H1 (cell line): Measurements from ENCODE around the gene KLHL3. TPM values are rescaled to one million over a fixed set of nuclear protein-coding genes. Genes with fewer than 3 reads are reported as not detected.

ENCODE experiments used
- CTCF ChIA-PET: fragments of 300-600 bp; sonication (Branson Sonifier 250); formaldehyde crosslinking; loops from one replicate; lab custom pipeline; 2021; ENCODE audit not compliant: partially characterized antibody; lab: Charles Lee
- POLR2A ChIA-PET: fragments of 300-600 bp; sonication (Branson Sonifier 250); formaldehyde crosslinking; loops from one replicate; lab custom pipeline; 2021; ENCODE audit warnings: inconsistent platforms; ENCODE audit not compliant: partially characterized antibody; lab: Charles Lee
- DNase-seq, 2 experiments: peaks; one replicate each; pipeline versions ENCODE4 v3.0.0 to v3.0.0-alpha.2; 2010 to 2022; ENCODE audit warnings: low spot score in 2 of 2, low read depth in 1 of 2, mixed read lengths in 1 of 2
- FAIRE-seq: peaks from 2 replicates; lab custom pipeline; 2011; peaks lifted over from hg19 to GRCh38; lab: Jason Lieb, UNC
- H2AFZ ChIP-seq: 2 replicates; pipeline ENCODE4 v1.8.1; 2012; ENCODE audit warnings: low read length, inconsistent platforms
- H2AK5ac ChIP-seq: 2 replicates; pipeline ENCODE4 v1.6.1; 2013; ENCODE audit warnings: low read depth, low read length
- H2BK120ac ChIP-seq: replicated peaks from 2 replicates; pipeline ENCODE3; 2013; ENCODE audit warnings: low read depth, low read length, inconsistent platforms
- H2BK12ac ChIP-seq: 2 replicates; pipeline ENCODE4 v1.6.1; 2013; ENCODE audit warnings: low read depth, low read length
- H2BK15ac ChIP-seq: 2 replicates; pipeline ENCODE4 v1.6.1; 2013; ENCODE audit warnings: low read length
- H2BK20ac ChIP-seq: 2 replicates; pipeline ENCODE4 v1.6.1; 2013; ENCODE audit warnings: low read length
- H2BK5ac ChIP-seq: 2 replicates; pipeline ENCODE4 v1.6.1; 2013; ENCODE audit warnings: low read depth, low read length
- H3K14ac ChIP-seq: 2 replicates; pipeline ENCODE4 v1.6.1; 2013; ENCODE audit warnings: inconsistent platforms; ENCODE audit not compliant: insufficient read length
- H3K18ac ChIP-seq: 2 replicates; pipeline ENCODE4 v1.6.1; 2013; ENCODE audit warnings: low read length; ENCODE audit errors: extremely low read depth
- H3K23ac ChIP-seq: 2 replicates; pipeline ENCODE4 v1.6.1; 2013; ENCODE audit warnings: inconsistent platforms; ENCODE audit not compliant: insufficient read length
- H3K23me2 ChIP-seq: 2 replicates; pipeline ENCODE4 v1.6.1; 2013; ENCODE audit warnings: low read depth, low read length
- H3K27ac ChIP-seq: 2 replicates; pipeline ENCODE4 v1.6.1; 2011; ENCODE audit warnings: low read depth, low read length, inconsistent platforms
- H3K27me3 ChIP-seq, 4 experiments: replicated peaks in 1 of 4; 1 replicate in 1 of 4; 2 replicates in 3 of 4; pipeline versions ENCODE4 v1.6.1 to v1.8.1; 2011 to 2013; ENCODE audit warnings: low read length in 3 of 4, mild to moderate bottlenecking in 3 of 4, inconsistent platforms in 2 of 4, mixed read lengths in 2 of 4, moderate library complexity in 1 of 4; ENCODE audit not compliant: control insufficient read depth in 3 of 4, insufficient read depth in 3 of 4; ENCODE audit errors: extremely low read depth in 1 of 4
- H3K36me3 ChIP-seq, 4 experiments: 2 replicates each; pipeline versions ENCODE4 v1.6.1 to v1.8.1; 2011 to 2013; ENCODE audit warnings: mild to moderate bottlenecking in 4 of 4, low read length in 3 of 4, moderate library complexity in 2 of 4, control low read depth in 1 of 4, inconsistent platforms in 1 of 4; ENCODE audit not compliant: insufficient read depth in 4 of 4, control insufficient read depth in 2 of 4
- H3K4ac ChIP-seq: replicated peaks from 2 replicates; pipeline ENCODE3; 2013; ENCODE audit warnings: low read length, low read depth, mixed read lengths, inconsistent platforms; ENCODE audit not compliant: insufficient read length
- H3K4me1 ChIP-seq, 4 experiments: replicated peaks in 1 of 4; 1 replicate in 1 of 4; 2 replicates in 3 of 4; pipeline versions ENCODE4 v1.6.1 to v1.8.1; 2011 to 2013; ENCODE audit warnings: low read length in 3 of 4, inconsistent platforms in 2 of 4, mixed read lengths in 1 of 4; ENCODE audit not compliant: insufficient read depth in 4 of 4, control insufficient read depth in 3 of 4
- H3K4me2 ChIP-seq, 2 experiments: 2 replicates each; pipeline versions ENCODE4 v1.6.1 to v1.8.1; 2011 to 2013; ENCODE audit warnings: low read depth in 2 of 2, low read length in 2 of 2, control low read depth in 1 of 2, inconsistent platforms in 1 of 2, mild to moderate bottlenecking in 1 of 2; ENCODE audit not compliant: insufficient read depth in 1 of 2
- H3K4me3 ChIP-seq, 4 experiments: fragments of 200-600, 300-600 bp in 1 of 4; sonication (generic), shearing (Covaris generic), sonication (Bioruptor Twin) in 1 of 4; 2 replicates each; pipeline versions ENCODE4 v1.5.1 to v1.8.1; 2011 to 2016; ENCODE audit warnings: low read length in 4 of 4, low read depth in 3 of 4, control low read depth in 2 of 4, inconsistent platforms in 2 of 4, mild to moderate bottlenecking in 2 of 4, mixed read lengths in 1 of 4, moderate library complexity in 1 of 4; ENCODE audit not compliant: insufficient read depth in 2 of 4; ENCODE audit errors: extremely low read depth in 1 of 4
- H3K56ac ChIP-seq: replicated peaks from 2 replicates; pipeline ENCODE3; 2013; ENCODE audit warnings: low read depth, mild to moderate bottlenecking, mixed read lengths, low read length, inconsistent platforms; ENCODE audit not compliant: insufficient read length
- H3K79me1 ChIP-seq: 2 replicates; pipeline ENCODE4 v1.6.1; 2013; ENCODE audit warnings: low read depth, low read length, control low read depth
- H3K79me2 ChIP-seq, 2 experiments: 2 replicates each; pipeline versions ENCODE4 v1.6.1 to v1.8.1; 2012 to 2013; ENCODE audit warnings: low read length in 2 of 2, mild to moderate bottlenecking in 2 of 2, inconsistent platforms in 1 of 2; ENCODE audit not compliant: insufficient read depth in 2 of 2, control insufficient read depth in 1 of 2
- H3K9ac ChIP-seq, 4 experiments: replicated peaks in 1 of 4; 1 replicate in 1 of 4; 2 replicates in 3 of 4; pipeline versions ENCODE4 v1.6.1 to v1.8.1; 2011 to 2013; ENCODE audit warnings: low read depth in 3 of 4, low read length in 3 of 4, control low read depth in 2 of 4, mild to moderate bottlenecking in 2 of 4, moderate library complexity in 2 of 4, inconsistent platforms in 1 of 4; ENCODE audit errors: extremely low read depth in 1 of 4
- H3K9me3 ChIP-seq, 2 experiments: 2 replicates each; pipeline versions ENCODE4 v1.6.1 to v1.8.1; 2012 to 2013; ENCODE audit warnings: mild to moderate bottlenecking in 2 of 2, moderate library complexity in 2 of 2, control low read depth in 1 of 2, inconsistent platforms in 1 of 2, low read depth in 1 of 2, low read length in 1 of 2, mixed read lengths in 1 of 2; ENCODE audit not compliant: insufficient read depth in 2 of 2
- H4K20me1 ChIP-seq, 2 experiments: replicated peaks in 1 of 2; 2 replicates each; pipeline versions ENCODE3 to v1.8.1; 2011 to 2013; ENCODE audit warnings: inconsistent platforms in 2 of 2, low read length in 2 of 2, mild to moderate bottlenecking in 1 of 2; ENCODE audit not compliant: insufficient read depth in 2 of 2, control insufficient read depth in 1 of 2
- H4K5ac ChIP-seq: 2 replicates; pipeline ENCODE4 v1.6.1; 2013; ENCODE audit warnings: low read length, low read depth, mixed read lengths, inconsistent platforms; ENCODE audit not compliant: insufficient read length
- H4K8ac ChIP-seq: 2 replicates; pipeline ENCODE4 v1.8.0; 2013; ENCODE audit warnings: mild to moderate bottlenecking, moderate library complexity, low read length, inconsistent platforms; ENCODE audit not compliant: insufficient read depth; ENCODE audit errors: extremely low read depth
- H4K91ac ChIP-seq: replicated peaks from 2 replicates; pipeline ENCODE3; 2013; ENCODE audit warnings: low read length, mixed read lengths, inconsistent platforms; ENCODE audit not compliant: insufficient read length
- ASH2L ChIP-seq: fragments of 200-600, 300-600 bp; sonication (generic); IDR thresholded peaks from one replicate; pipeline ENCODE4 v1.7.1; 2017; ENCODE audit warnings: low read length
- CBX5 ChIP-seq: fragments of 300-800, 300-1000 bp; sonication (generic); IDR thresholded peaks from 2 replicates; pipeline ENCODE4 v1.7.1; 2016; ENCODE audit warnings: antibody characterized with exemption, low read length, low read depth
- CEBPB ChIP-seq: IDR thresholded peaks from 2 replicates; pipeline ENCODE4 v1.6.1; 2012; ENCODE audit warnings: low read depth, low read length
- CTBP2 ChIP-seq: IDR thresholded peaks from 2 replicates; pipeline ENCODE4 v1.7.0; 2011; ENCODE audit warnings: borderline replicate concordance, mild to moderate bottlenecking, moderate library complexity, mixed read lengths, low read length; ENCODE audit not compliant: insufficient read depth, insufficient read length
- EGR1 ChIP-seq: IDR thresholded peaks from 2 replicates; pipeline ENCODE4 v1.6.1; 2011; ENCODE audit warnings: low read depth, low read length, borderline replicate concordance
- GTF2F1 ChIP-seq: IDR thresholded peaks from 2 replicates; pipeline ENCODE4 v1.6.1; 2012; ENCODE audit warnings: low read depth, low read length, improper control_type of control experiment, borderline replicate concordance
- HDAC6 ChIP-seq: IDR thresholded peaks from one replicate; pipeline ENCODE4 v1.7.1; 2012; ENCODE audit warnings: low read depth, mild to moderate bottlenecking, inconsistent platforms, low read length, moderate library complexity
- MAFK ChIP-seq: IDR thresholded peaks from 2 replicates; pipeline ENCODE4 v1.6.1; 2012; ENCODE audit warnings: low read depth, mild to moderate bottlenecking, improper control_type of control experiment, low read length
- NRF1 ChIP-seq: IDR thresholded peaks from 2 replicates; pipeline ENCODE4 v1.6.1; 2011; ENCODE audit warnings: mild to moderate bottlenecking, low read depth, low read length, improper control_type of control experiment
- POLR2AphosphoS5 ChIP-seq: IDR thresholded peaks from 2 replicates; pipeline ENCODE4 v1.6.1; 2011; ENCODE audit warnings: low read depth, low read length
- POU5F1 ChIP-seq: IDR thresholded peaks from 2 replicates; pipeline ENCODE4 v1.6.1; 2011; ENCODE audit warnings: low read depth, mild to moderate bottlenecking, low read length, moderate library complexity
- RAD21 ChIP-seq, 2 experiments: IDR thresholded peaks in 1 of 2; conservative IDR thresholded peaks in 1 of 2; 2 replicates each; pipeline ENCODE4 v1.6.1; 2011; ENCODE audit warnings: low read depth in 2 of 2, low read length in 2 of 2, improper control_type of control experiment in 1 of 2, inconsistent platforms in 1 of 2, mild to moderate bottlenecking in 1 of 2, moderate library complexity in 1 of 2
- RFX5 ChIP-seq: IDR thresholded peaks from 2 replicates; pipeline ENCODE4 v1.6.1; 2011; ENCODE audit warnings: low read depth, low read length, improper control_type of control experiment, borderline replicate concordance
- SP2 ChIP-seq: IDR thresholded peaks from 2 replicates; pipeline ENCODE4 v1.6.1; 2012; ENCODE audit warnings: mild to moderate bottlenecking, low read length, inconsistent platforms
- TCF12 ChIP-seq: IDR thresholded peaks from 2 replicates; pipeline ENCODE4 v1.6.1; 2011; ENCODE audit warnings: low read depth, mild to moderate bottlenecking, low read length
- WGBS, 2 experiments: shearing (Covaris generic) in 1 of 2; methylation state at CpG; one replicate each; pipeline versions ENCODE4 v1.1.6 to v1.1.7; 2013 to 2015; ENCODE audit warnings: low lambda C conversion rate in 2 of 2, mixed read lengths in 2 of 2, inconsistent platforms in 1 of 2, low coverage in 1 of 2, missing lambda C conversion rate in 1 of 2; ENCODE audit not compliant: insufficient replicate concordance in 2 of 2, insufficient coverage in 1 of 2, insufficient read length in 1 of 2; ENCODE audit errors: extremely low coverage in 1 of 2, missing lambda C conversion rate in 1 of 2; 5-methylcytosine and 5-hydroxymethylcytosine counted together
- polyA plus RNA-seq, 7 experiments: library from polyadenylated mRNA; depleted of rRNA in 3 of 7; stranded (reverse) in 5 of 7; unstranded in 2 of 7; fragments of >200 nt in 5 of 7; fragments of 200-250 nt in 2 of 7; gene quantifications; 1 replicate in 5 of 7; 2 replicates in 1 of 7; 4 replicates in 1 of 7; pipeline versions ENCODE4 v1.2.1 to v1.2.3, GENCODE V29; 2011 to 2013; ENCODE audit warnings: missing spikeins in 2 of 7, mixed read lengths in 2 of 7
- total RNA-seq: library from RNA; stranded (reverse); fragmentation: NEBNext Ultra II Directional; extraction: Animal tissue kit (Norgen Biotek cat#: 25700); gene quantifications from 2 replicates; pipeline ENCODE4 v1.2.1, GENCODE V29; 2021

KLHL3 gene
- total and polyA plus RNA-seq, 2 of the 8 experiments (the other 6 are each of a cell fraction or from before 2014, with no cell fraction given): 7.4 to 13.7 TPM

DNA sequence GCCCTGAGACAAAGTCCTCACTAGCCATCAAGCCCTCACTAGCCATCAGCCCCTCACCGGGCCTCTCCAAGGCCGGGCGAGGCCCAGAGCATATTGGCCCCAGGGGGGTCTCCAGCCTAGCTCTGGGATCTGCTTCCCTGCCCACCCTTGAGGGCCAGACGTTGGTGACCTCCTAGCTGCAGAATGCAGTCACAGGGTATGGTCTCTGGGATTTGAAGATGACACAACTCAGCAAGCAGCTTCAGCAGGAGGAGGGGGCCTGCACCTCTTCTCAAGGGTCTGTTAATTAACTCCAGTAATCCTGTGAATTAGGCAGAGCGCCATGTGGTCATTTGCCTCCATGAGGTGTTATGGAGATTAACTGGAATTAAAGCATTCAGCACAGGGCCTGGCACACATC is 119.8 kb downstream of the KLHL3 start:
- H3K4me1 ChIP-seq: peaks cover 0 to 4% (median 0%) of the 10 kb centered on the region in 4 experiments; a peak in 1 of 7 replicates
- H3K27me3 ChIP-seq: no peaks in the 10 kb centered on the region
- no peak overlapping the region for H2AFZ ChIP-seq
- POLR2A ChIA-PET: interaction anchor here (1.0 to 1.4 kb wide), 2 partner anchors 8 to 138 kb away, joined by 3 to 4 read pairs; partner anchors contain the start of gene HNRNPA0
- H4K20me1 ChIP-seq: peaks cover 0 to 2% of the 10 kb centered on the region in 2 experiments
- no peaks in the 10 kb centered on the region for H3K9me3 ChIP-seq
- H4K8ac ChIP-seq: no peak overlapping the region
- H2BK120ac ChIP-seq: no peak overlapping the region
- no peak overlapping the region for H3K9ac ChIP-seq
- no peak overlapping the region for H2BK5ac ChIP-seq
- no peak overlapping the region for H3K18ac ChIP-seq
- no peak overlapping the region for H3K4me3 ChIP-seq
- H2BK12ac ChIP-seq: no peak overlapping the region
- DNase-seq: no peak
- no peak overlapping the region for H3K23ac ChIP-seq
- WGBS, 2 experiments: 87% methylated on average over 5 of the region's 5 CpGs; no CpG with 5 or more reads in 1 of the 2 experiments
- no peak overlapping the region for H4K5ac ChIP-seq
- no peak overlapping the region for H4K91ac ChIP-seq
- no peaks in the 10 kb centered on the region for H3K79me2 ChIP-seq
- no peak overlapping the region for H2BK15ac ChIP-seq
- no peaks in the 10 kb centered on the region; the same call in 1 of the 2 replicates for H3K79me1 ChIP-seq
- no peak overlapping the region for H3K14ac ChIP-seq
- CTCF ChIA-PET: interaction anchor here (0.6 to 3.5 kb wide), 5 partner anchors 10 to 81 kb away, joined by 3 to 19 read pairs (median 3); no protein-coding TSS in a partner anchor
- H3K4me2 ChIP-seq: no peak overlapping the region
- no peak overlapping the region for H3K27ac ChIP-seq
- no peak overlapping the region for H3K56ac ChIP-seq
- H2AK5ac ChIP-seq: no peak overlapping the region
- no peak overlapping the region for H3K4ac ChIP-seq
- no peaks in the 10 kb centered on the region for H3K36me3 ChIP-seq
- no peaks in the 10 kb centered on the region for H3K23me2 ChIP-seq
- no peak for FAIRE-seq
- H2BK20ac ChIP-seq: no peak overlapping the region
- no peak for TF ChIP-seq POU5F1
- TF ChIP-seq TCF12: no peak
- no peak for TF ChIP-seq ASH2L
- no peak for TF ChIP-seq HDAC6
- TF ChIP-seq CTBP2: no peak
- no peak for TF ChIP-seq GTF2F1
- TF ChIP-seq EGR1: no peak
- no peak for TF ChIP-seq NRF1
- no peak for TF ChIP-seq CBX5
- no peak for TF ChIP-seq SP2
- no peak for TF ChIP-seq CEBPB
- no peak for TF ChIP-seq RFX5
- TF ChIP-seq MAFK: no peak
- TF ChIP-seq RAD21 (IDR thresholded peaks at IDR 0.05 in 1 of 2, conservative IDR thresholded peaks at IDR 0.05 in 1 of 2; ENCODE audit: low read depth in 2 of 2, low read length in 2 of 2): no peak
- no peak for TF ChIP-seq POLR2AphosphoS5
